AG08395 (cell line): ENCODE results near the gene KCNIP3.
A peak's percentile ranks its signal among the peaks of the same experiment; 100 is the strongest.
"Not testable (repeated sequence)": the region's sequence is repeated elsewhere in the genome, so short reads cannot be mapped to it uniquely, and the experiment has no call there.

ENCODE experiments used
- DNase-seq: peaks from one replicate; pipeline ENCODE4 v3.0.0; 2012; ENCODE audit warnings: mixed read lengths, low spot score

KCNIP3 gene

GRCh38 chr2:95411239-95411638 lies 114.1 kb downstream of the KCNIP3 start:
- peak; percentile 61 for DNase-seq

- peak; percentile 69 for DNase-seq
These were observed 117.0 kb downstream of the KCNIP3 start for GRCh38 chr2:95414015-95414594.

- not testable (repeated sequence) for DNase-seq
These were observed 118.0 kb downstream of the KCNIP3 start for GRCh38 chr2:95415138-95415537.

GRCh38 chr2:95415561-95415960 lies 118.4 kb downstream of the KCNIP3 start:
- not testable (repeated sequence) for DNase-seq

- not testable (repeated sequence) for DNase-seq
These were observed 130.2 kb downstream of the KCNIP3 start for GRCh38 chr2:95427196-95427867.

- not testable (repeated sequence) for DNase-seq
These were observed 132.8 kb downstream of the KCNIP3 start for GRCh38 chr2:95429748-95430467.

- not testable (repeated sequence) for DNase-seq
These were observed 136.2 kb downstream of the KCNIP3 start for GRCh38 chr2:95433373-95433772.

- not testable (repeated sequence) for DNase-seq
These were observed 136.8 kb downstream of the KCNIP3 start for GRCh38 chr2:95433973-95434372.

- DNase-seq: not testable (repeated sequence)
These were observed 137.4 kb downstream of the KCNIP3 start for GRCh38 chr2:95434507-95435076.

GRCh38 chr2:95435162-95435871 lies 138.2 kb downstream of the KCNIP3 start:
- not testable (repeated sequence) for DNase-seq
